GM18951 (cell line): ENCODE measurements around the gene RTL3.
"Not testable (repeated sequence)": the region's sequence is repeated elsewhere in the genome, so short reads cannot be mapped to it uniquely, and the experiment has no call there.

ENCODE experiments used
- POLR2A ChIP-seq: IDR thresholded peaks from 4 replicates; pipeline ENCODE4 v1.6.1; 2011; ENCODE audit warnings: mild to moderate bottlenecking; ENCODE audit not compliant: insufficient read length, insufficient read depth; ENCODE audit errors: extremely low read depth
- in situ Hi-C: fragments of 300-500 bp; cut with MboI; formaldehyde crosslinking; loops from one replicate; pipeline ENCODE4 v1.12.0; 2022; ENCODE audit warnings: low sequenced_read_pairs, mixed read lengths, inconsistent platforms; ENCODE audit not compliant: unreplicated experiment

RTL3 gene

DNA sequence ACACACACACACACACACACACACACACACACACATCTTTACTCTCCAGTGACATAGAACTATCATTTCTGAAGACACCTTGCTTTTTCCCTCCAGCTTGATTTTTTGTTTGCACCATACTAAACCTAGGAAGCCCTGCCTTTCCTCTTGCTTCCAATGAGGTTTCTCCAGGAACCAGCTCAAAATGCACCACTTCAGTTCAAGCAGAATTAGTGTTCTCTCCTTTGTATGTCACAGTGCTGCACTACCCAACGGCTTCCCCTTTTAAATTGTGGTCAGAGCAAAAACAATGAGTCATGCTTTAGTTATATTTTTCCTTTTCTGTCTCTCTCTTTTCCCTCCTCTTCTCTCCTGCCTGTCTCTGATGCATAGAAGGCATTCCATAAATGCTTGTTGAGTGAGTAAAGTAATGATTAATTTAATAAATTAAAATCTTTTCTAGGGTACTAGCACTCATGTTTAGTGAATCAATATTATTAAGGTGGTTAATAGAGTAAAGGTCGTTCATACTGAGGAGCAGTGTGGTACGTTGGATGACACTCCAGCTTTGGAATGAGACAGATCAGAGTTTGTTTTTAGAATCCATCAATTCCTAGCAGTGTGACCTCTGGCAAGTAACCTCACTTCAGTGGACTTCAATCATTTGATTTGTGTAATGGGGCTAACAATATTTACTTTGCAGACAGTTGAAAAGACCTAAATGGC, 5.9 kb downstream of the RTL3 start:
- in situ Hi-C loops = no loop called here
- TF ChIP-seq POLR2A = no peak

GRCh38 chrX:78650906-78651437, 8.2 kb downstream of the RTL3 start:
- in situ Hi-C loops = no loop called here

DNA sequence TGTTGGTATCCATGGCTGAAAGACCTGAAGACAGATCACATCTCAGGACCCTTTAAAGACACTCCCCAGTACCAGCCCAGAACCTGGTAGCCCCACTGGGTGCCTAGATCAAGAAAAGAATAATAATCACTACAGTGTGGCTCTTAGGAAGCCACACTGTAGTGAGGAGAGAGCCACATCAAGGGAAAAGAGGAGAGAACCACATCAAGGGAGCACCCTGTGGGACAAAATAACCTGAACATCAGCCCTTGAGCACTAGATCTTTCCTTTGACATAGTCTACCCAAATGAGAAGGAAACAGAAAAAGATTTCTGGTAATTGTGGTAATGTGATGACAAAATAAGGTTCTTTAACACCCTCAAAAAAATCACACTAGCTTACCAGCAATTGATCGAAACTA, 15.3 kb downstream of the RTL3 start:
- no peak for TF ChIP-seq POLR2A
- in situ Hi-C loops = no loop called here

More at GRCh38 chrX:78650906-78651437, 8.2 kb downstream of the RTL3 start:
- no peak for TF ChIP-seq POLR2A

GRCh38 chrX:78643096-78643495, 16.0 kb downstream of the RTL3 start:
- in situ Hi-C loops = no loop called here
- TF ChIP-seq POLR2A = no peak

- in situ Hi-C loops = not testable (repeated sequence)
These were observed 23.0 kb downstream of the RTL3 start for GRCh38 chrX:78636096-78636495.

- no peak for TF ChIP-seq POLR2A
- in situ Hi-C loops = no loop called here
These were observed 33.9 kb downstream of the RTL3 start for GRCh38 chrX:78624962-78625909.

- no peak for TF ChIP-seq POLR2A
- in situ Hi-C loops = no loop called here
These were observed 34.7 kb downstream of the RTL3 start for GRCh38 chrX:78624426-78624825.

- TF ChIP-seq POLR2A = no peak
- in situ Hi-C loops = no loop called here
These were observed 36.3 kb downstream of the RTL3 start for GRCh38 chrX:78622831-78623230.

- in situ Hi-C loops = no loop called here
These were observed 39.3 kb downstream of the RTL3 start for GRCh38 chrX:78619834-78620233.

GRCh38 chrX:78618987-78619386, 40.1 kb downstream of the RTL3 start:
- in situ Hi-C loops = no loop called here
- TF ChIP-seq POLR2A = no peak

More at GRCh38 chrX:78619834-78620233, 39.3 kb downstream of the RTL3 start:
- no peak for TF ChIP-seq POLR2A

GRCh38 chrX:78614264-78614663, 44.9 kb downstream of the RTL3 start:
- TF ChIP-seq POLR2A = no peak
- in situ Hi-C loops = no loop called here
